Nephron progenitor cell (in vitro differentiated cells): Measurements from ENCODE around the gene CCDC85B.

Experiments used
- DNase-seq: peaks from one replicate; pipeline ENCODE4 v3.0.0; 2021
- H3K27ac Mint-ChIP-seq: 2 replicates; pipeline ENCODE4 v1.8.0; 2021; ENCODE audit warnings: mild to moderate bottlenecking, moderate library complexity, mixed read lengths
- H3K27me3 Mint-ChIP-seq: 2 replicates; pipeline ENCODE4 v1.8.0; 2021; ENCODE audit warnings: mild to moderate bottlenecking, low read depth, mixed read lengths; ENCODE audit not compliant: poor library complexity
- H3K36me3 Mint-ChIP-seq: 2 replicates; pipeline ENCODE4 v1.8.0; 2021; ENCODE audit warnings: low read depth, mixed read lengths
- H3K4me1 Mint-ChIP-seq: 2 replicates; pipeline ENCODE4 v1.8.0; 2021; ENCODE audit warnings: mixed read lengths
- H3K4me3 Mint-ChIP-seq: 2 replicates; pipeline ENCODE4 v1.8.0; 2021; ENCODE audit warnings: mild to moderate bottlenecking, moderate library complexity, mixed read lengths
- H3K9me3 Mint-ChIP-seq: 2 replicates; pipeline ENCODE4 v1.8.0; 2021; ENCODE audit warnings: mild to moderate bottlenecking, moderate library complexity, mixed read lengths
- CTCF ChIP-seq: fragments of 200-600 bp; sonication (generic); IDR thresholded peaks from 2 replicates; pipeline ENCODE4 v1.5.0; 2021; ENCODE audit warnings: antibody characterized with exemption

Gene CCDC85B

GRCh38 chr11:65919141-65919572 is 28.7 kb downstream of the CCDC85B start, which contains the start of gene DRAP1:
Gene DRAP1 (plus strand): TSS chr11:65919426. CDS start chr11:65919502, 76 bp downstream.
- DNase-seq, result peak; percentile 100
- no peak for TF ChIP-seq CTCF
- Mint-ChIP-seq H3K4me3 (peak within 1 kb of the TSS; percentile 88), H3K27me3 (no peaks in the 10 kb centered on the region), H3K36me3 (peaks cover 26% of the 10 kb centered on the region), H3K9me3 (no peaks in the 10 kb centered on the region), H3K27ac (no peak within 1 kb of the TSS), H3K4me1 (peaks cover 31% of the 10 kb centered on the region)

DNA sequence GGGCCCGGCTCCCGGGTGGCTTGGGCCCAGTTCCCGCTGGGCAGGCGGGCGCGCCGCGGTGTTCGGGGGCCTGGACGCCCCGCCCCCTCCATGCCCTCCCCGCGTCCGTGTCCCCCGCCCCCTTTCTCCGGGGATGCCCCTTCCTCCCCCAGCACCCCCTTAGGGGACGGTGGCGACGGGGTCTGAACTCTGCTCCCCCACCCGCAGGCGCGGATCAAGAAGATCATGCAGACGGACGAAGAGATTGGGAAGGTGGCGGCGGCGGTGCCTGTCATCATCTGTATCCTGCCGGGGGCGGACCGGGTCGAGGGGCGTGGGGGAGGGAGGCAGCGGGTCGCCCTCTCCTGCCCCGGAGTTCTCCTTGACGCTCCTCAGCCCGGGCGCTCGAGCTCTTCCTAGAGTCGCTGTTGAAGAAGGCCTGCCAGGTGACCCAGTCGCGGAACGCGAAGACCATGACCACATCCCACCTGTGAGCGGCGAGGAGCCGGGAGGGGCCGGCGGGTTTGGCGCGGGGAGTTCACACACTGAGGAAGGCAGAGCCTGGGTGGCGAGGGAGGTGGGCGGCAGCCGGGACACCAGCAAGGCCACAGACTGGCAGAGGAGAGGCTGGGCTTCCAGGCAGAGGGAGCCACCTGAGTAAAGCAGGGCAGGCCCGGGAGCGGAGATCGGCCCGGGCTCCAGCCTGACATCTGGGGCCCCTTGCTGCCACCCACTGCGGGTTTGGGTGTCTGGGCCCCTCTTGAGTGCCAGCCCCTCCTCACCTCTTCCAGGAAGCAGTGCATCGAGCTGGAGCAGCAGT is 29.3 kb downstream of the CCDC85B start:
- Mint-ChIP-seq H3K4me1 (peaks cover 28% of the 10 kb centered on the region), H3K9me3 (no peaks in the 10 kb centered on the region), H3K27me3 (no peaks in the 10 kb centered on the region), H3K36me3 (peaks cover 26% of the 10 kb centered on the region), H3K4me3 (peak overlapping the region; percentile 88), H3K27ac (no peak overlapping the region)
- TF ChIP-seq CTCF, result no peak
- DNase-seq, result peak; percentile 68

DNA sequence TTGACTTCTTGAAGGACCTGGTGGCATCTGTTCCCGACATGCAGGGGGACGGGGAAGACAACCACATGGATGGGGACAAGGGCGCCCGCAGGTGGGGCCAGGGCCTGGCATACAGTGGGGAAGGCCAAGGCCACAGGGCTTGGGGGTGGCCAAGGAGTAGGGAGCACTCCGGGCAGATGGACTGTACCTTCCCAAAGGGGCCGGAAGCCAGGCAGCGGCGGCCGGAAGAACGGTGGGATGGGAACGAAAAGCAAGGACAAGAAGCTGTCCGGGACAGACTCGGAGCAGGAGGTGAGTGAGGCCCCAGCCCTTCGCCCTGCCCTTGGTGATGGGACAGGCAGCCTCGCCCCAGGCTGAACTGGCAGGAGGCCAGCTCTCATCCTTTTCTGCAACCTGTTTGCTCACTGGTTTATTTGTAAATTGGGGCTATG is 29.9 kb downstream of the CCDC85B start:
- H3K9me3 Mint-ChIP-seq, result no peaks in the 10 kb centered on the region
- peak overlapping the region; percentile 88 for H3K4me3 Mint-ChIP-seq
- H3K27me3 Mint-ChIP-seq, result no peaks in the 10 kb centered on the region
- peaks cover 26% of the 10 kb centered on the region for H3K36me3 Mint-ChIP-seq
- DNase-seq, result no peak
- TF ChIP-seq CTCF, result no peak
- H3K27ac Mint-ChIP-seq, result no peak overlapping the region
- peaks cover 22% of the 10 kb centered on the region for H3K4me1 Mint-ChIP-seq

GRCh38 chr11:65921033-65921555 is 30.6 kb downstream of the CCDC85B start:
- H3K27ac Mint-ChIP-seq, result no peak overlapping the region
- H3K27me3 Mint-ChIP-seq, result no peaks in the 10 kb centered on the region
- H3K4me3 Mint-ChIP-seq, result no peak overlapping the region
- no peak for TF ChIP-seq CTCF
- H3K9me3 Mint-ChIP-seq, result no peaks in the 10 kb centered on the region
- DNase-seq, result no peak
- peaks cover 26% of the 10 kb centered on the region for H3K36me3 Mint-ChIP-seq
- H3K4me1 Mint-ChIP-seq, result peaks cover 21% of the 10 kb centered on the region

DNA sequence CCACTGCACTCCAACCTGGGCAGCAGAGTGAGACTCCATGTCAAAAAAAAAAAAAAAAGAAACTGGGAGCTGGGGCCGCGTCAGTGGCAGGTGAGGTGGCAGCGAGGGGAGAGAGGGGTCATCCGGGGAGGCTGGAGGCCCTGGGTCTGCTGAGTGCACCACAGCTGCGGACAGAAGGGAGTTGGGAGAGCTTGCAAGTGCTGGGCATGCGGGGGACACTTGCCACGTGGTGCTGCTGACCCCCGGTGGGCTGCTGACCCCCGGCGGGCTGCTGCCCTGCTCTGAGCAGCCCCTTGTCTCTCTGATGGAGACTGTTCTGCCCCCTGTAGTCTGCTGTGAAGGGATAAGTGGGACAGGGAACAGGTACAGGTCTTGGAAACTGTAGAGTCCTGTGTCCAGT is 31.4 kb downstream of the CCDC85B start:
- Mint-ChIP-seq H3K4me3 (no peak overlapping the region), H3K36me3 (peaks cover 23% of the 10 kb centered on the region), H3K27ac (no peak overlapping the region), H3K27me3 (no peaks in the 10 kb centered on the region), H3K4me1 (peaks cover 14% of the 10 kb centered on the region), H3K9me3 (no peaks in the 10 kb centered on the region)
- no peak for DNase-seq
- no peak for TF ChIP-seq CTCF
